Lower lobe of right lung (tissue), 2 donors: ENCODE measurements around the gene MGMT. TPM values are rescaled to one million over a fixed set of nuclear protein-coding genes. Genes with fewer than 3 reads are reported as not detected.

Source experiments
- ATAC-seq, 2 donors: fragments of 200-7000 bp; cut with Tn5 transposase; one replicate each; pipeline ENCODE4 v1.9.1; 2020 to 2022; ENCODE audit warnings: mild to moderate bottlenecking in 2 of 2, moderate library complexity in 2 of 2
- DNase-seq: peaks from one replicate; pipeline ENCODE4 v3.0.0-alpha.2; 2020
- H3K27ac ChIP-seq: fragments of 200-600 bp; one replicate; pipeline ENCODE4 v1.8.0; 2022
- H3K27me3 ChIP-seq: fragments of 200-600 bp; one replicate; pipeline ENCODE4 v1.8.0; 2022; ENCODE audit warnings: low read depth
- H3K36me3 ChIP-seq: fragments of 200-600 bp; one replicate; pipeline ENCODE4 v1.8.0; 2022; ENCODE audit warnings: mild to moderate bottlenecking
- H3K4me1 ChIP-seq: fragments of 200-600 bp; one replicate; pipeline ENCODE4 v1.8.0; 2022
- H3K4me3 ChIP-seq: fragments of 200-600 bp; one replicate; pipeline ENCODE4 v1.8.0; 2022; ENCODE audit warnings: mild to moderate bottlenecking
- H3K9me3 ChIP-seq: fragments of 200-600 bp; one replicate; pipeline ENCODE4 v1.8.0; 2022
- CTCF ChIP-seq: fragments of 200-600 bp; IDR thresholded peaks from one replicate; pipeline ENCODE4 v1.8.0; 2022; ENCODE audit warnings: antibody characterized with exemption, mild to moderate bottlenecking
- intact Hi-C: fragments of 100-400 bp; cut with DNase I; formaldehyde crosslinking; loops from one replicate; pipeline ENCODE4 v1.11.0; 2022
- total RNA-seq: library from RNA; stranded (reverse); fragmentation: NEBNext Ultra II Directional; extraction: Animal tissue kit (Norgen Biotek cat#: 25700); gene quantifications from one replicate; pipeline ENCODE4 v1.2.1, GENCODE V29; 2021
- donor health status: DM: no; HTN: yes; CAD: no; lungs with severe emphysema.

MGMT gene
- total RNA-seq, 1 donor from 2014 or later, result 19.9 TPM

DNA sequence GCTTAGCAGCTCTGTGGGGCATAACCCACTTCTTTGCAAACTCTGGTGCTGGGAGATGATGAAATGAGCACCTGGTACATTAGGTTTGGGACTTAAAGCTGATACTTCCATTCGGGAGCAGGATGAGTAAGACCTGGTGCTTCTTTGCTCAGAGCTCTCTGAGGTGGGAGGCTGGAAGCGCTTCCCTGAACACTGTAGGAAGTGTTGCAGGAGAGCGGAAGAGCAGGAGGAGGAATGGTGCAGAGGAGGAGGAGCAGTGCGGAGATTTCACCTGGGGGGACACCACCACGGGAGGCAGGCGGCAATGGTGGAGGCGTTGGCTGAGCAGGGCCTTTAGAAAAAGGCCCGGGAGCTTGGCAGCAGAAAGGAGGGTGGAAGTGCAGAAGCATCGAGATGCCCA lies 142.5 kb downstream of the MGMT start:
- H3K36me3 ChIP-seq, result no peaks in the 10 kb centered on the region
- H3K4me3 ChIP-seq, result no peak overlapping the region
- no peak for TF ChIP-seq CTCF
- no peaks in the 10 kb centered on the region for H3K9me3 ChIP-seq
- intact Hi-C loops, result no loop called here
- ATAC-seq (no peak), DNase-seq (no peak)
- H3K27me3 ChIP-seq, result no peaks in the 10 kb centered on the region
- no peaks in the 10 kb centered on the region for H3K4me1 ChIP-seq
- H3K27ac ChIP-seq, result no peak overlapping the region

DNA sequence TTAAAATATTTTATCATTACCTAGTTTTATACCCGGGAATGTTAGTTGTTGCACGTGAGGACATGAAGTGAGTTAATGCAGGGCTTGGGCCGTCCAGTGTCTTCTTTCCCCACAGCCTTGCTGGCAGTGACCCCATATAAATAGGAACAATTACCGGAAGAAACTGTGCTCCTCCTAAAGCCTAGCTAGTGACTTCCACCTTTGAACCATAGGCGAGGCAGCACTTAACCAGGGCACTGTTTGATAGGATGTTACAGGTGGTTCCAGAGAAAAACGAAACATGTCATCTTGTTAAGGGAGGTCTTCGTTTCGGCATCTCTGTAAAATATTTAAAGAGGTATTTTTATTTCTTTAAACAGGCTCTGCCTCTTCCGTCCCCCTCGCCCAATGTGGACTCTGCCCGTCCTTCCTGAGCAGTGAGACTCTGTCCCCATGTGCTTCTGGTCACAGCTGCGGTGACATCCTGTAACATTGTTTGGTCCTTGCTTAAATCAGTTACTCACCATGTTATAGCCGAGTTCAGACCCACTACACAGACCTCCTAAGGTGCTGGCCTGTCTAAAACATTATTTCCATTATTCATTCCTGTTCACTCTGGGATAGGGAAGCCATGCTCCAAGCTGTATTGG lies 145.6 kb downstream of the MGMT start:
- no peaks in the 10 kb centered on the region for H3K9me3 ChIP-seq
- DNase-seq, result no peak
- H3K4me1 ChIP-seq, result no peaks in the 10 kb centered on the region
- no peaks in the 10 kb centered on the region for H3K27me3 ChIP-seq
- H3K4me3 ChIP-seq, result no peak overlapping the region
- H3K27ac ChIP-seq, result no peak overlapping the region
- intact Hi-C loops, result no loop called here
- ATAC-seq, result no peak
- TF ChIP-seq CTCF, result no peak
- H3K36me3 ChIP-seq, result no peaks in the 10 kb centered on the region

GRCh38 chr10:129613377-129613980 lies 146.4 kb downstream of the MGMT start:
- H3K9me3 ChIP-seq, result no peaks in the 10 kb centered on the region
- H3K27me3 ChIP-seq, result no peaks in the 10 kb centered on the region
- H3K27ac ChIP-seq, result no peak overlapping the region
- no peaks in the 10 kb centered on the region for H3K4me1 ChIP-seq
- H3K36me3 ChIP-seq, result no peaks in the 10 kb centered on the region
- TF ChIP-seq CTCF, result no peak
- ATAC-seq, result no peak
- intact Hi-C loops, result no loop called here
- DNase-seq, result no peak
- H3K4me3 ChIP-seq, result no peak overlapping the region

GRCh38 chr10:129614341-129614740 lies 147.3 kb downstream of the MGMT start:
- no peak overlapping the region for H3K27ac ChIP-seq
- DNase-seq (no peak), ATAC-seq (no peak)
- no peak overlapping the region for H3K4me3 ChIP-seq
- intact Hi-C loops, result no loop called here
- H3K9me3 ChIP-seq, result no peaks in the 10 kb centered on the region
- no peaks in the 10 kb centered on the region for H3K4me1 ChIP-seq
- H3K36me3 ChIP-seq, result no peaks in the 10 kb centered on the region
- no peaks in the 10 kb centered on the region for H3K27me3 ChIP-seq
- TF ChIP-seq CTCF, result no peak

DNA sequence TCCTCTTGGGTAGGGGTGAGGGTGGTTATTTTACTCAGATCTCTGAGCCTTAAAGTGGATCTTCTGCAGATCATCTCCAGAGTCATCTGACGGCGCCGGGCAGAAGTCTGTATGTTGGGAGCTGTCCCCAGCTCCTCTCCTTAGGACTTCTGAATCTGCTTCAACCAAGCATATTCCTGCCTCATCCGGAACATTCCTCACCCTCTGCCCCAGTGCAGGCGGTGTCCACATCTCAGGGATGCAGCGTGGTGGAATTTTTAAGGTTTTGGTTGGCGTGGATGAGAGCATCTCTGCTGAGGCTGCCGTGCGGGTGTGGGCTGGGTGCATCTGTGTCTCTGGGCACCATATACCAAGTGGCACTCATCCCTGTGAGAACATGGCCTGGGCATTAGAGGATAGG lies 148.3 kb downstream of the MGMT start:
- Histone ChIP-seq H3K9me3 (no peaks in the 10 kb centered on the region), H3K4me1 (no peaks in the 10 kb centered on the region), H3K27me3 (no peaks in the 10 kb centered on the region), H3K27ac (no peak overlapping the region), H3K4me3 (no peak overlapping the region), H3K36me3 (no peaks in the 10 kb centered on the region)
- intact Hi-C loops, result no loop called here
- DNase-seq, result no peak
- no peak for TF ChIP-seq CTCF
- ATAC-seq, result no peak
